Effector CD8-positive, alpha-beta T cell (primary cell): ENCODE results near the gene SLC27A5.
"Not testable (repeated sequence)": the region's sequence is repeated elsewhere in the genome, so short reads cannot be mapped to it uniquely, and the experiment has no call there.

Source experiments
- DNase-seq: peaks from one replicate; lab custom pipeline; 2025; lab: John Stamatoyannopoulos, UW

The SLC27A5 gene

DNA sequence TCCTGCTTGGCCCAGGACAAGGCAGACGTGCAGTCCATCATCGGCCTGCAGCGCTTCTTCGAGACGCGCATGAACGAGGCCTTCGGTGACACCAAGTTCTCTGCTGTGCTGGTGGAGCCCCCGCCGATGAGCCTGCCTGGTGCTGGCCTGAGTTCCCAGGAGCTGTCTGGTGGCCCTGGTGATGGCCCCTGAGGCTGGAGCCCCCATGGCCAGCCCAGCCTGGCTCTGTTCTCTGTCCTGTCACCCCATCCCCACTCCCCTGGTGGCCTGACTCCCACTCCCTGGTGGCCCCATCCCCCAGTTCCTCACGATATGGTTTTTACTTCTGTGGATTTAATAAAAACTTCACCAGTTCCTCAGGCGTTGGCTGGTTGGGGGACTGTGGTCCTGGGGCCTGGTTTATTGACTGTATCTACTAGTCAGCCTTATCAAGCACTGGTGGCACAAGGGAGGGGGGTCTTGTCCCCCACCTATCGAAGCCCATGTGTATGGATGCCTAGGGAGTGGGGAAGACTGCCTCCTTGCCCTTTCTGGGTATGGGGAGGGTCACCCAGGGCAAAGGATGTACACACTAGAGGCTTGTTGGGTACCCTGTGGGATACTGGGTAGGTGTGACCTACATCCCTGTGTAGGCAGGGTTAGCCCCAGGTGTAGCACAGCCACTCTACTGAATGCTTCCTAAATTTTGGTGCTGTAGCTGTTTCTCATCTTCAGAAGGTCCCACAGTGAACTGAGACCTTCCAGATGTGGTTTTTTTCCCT lies 38.8 kb upstream of the SLC27A5 start:
- no peak for DNase-seq

DNA sequence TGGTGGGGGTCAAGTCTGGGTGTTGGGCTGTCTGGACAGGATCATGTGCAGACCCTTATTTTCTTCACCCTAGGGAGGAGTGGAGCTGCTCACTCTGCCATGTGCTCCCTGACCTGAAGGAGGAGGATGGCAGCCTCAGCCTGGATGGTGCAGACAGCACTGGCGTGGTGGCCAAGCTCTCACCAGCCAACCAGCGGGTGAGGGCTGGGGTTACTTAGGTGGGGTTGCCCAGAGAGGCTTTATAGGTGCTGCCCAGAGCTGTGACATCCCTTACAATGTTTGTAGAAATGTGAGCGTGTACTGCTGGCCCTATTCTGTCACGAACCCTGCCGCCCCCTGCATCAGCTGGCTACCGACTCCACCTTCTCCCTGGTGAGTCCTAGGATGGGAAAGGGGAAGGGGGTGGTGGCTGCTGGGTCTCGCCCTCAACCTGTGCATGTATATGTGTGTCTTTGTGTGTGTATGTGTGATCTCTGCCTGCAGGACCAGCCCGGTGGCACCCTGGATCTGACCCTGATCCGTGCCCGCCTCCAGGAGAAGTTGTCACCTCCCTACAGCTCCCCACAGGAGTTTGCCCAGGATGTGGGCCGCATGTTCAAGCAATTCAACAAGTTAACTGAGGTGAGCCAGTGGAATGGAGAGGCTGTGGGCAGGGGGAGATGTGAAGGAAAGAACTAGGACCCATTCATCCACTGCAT lies 38.0 kb upstream of the SLC27A5 start:
- no peak for DNase-seq

DNA sequence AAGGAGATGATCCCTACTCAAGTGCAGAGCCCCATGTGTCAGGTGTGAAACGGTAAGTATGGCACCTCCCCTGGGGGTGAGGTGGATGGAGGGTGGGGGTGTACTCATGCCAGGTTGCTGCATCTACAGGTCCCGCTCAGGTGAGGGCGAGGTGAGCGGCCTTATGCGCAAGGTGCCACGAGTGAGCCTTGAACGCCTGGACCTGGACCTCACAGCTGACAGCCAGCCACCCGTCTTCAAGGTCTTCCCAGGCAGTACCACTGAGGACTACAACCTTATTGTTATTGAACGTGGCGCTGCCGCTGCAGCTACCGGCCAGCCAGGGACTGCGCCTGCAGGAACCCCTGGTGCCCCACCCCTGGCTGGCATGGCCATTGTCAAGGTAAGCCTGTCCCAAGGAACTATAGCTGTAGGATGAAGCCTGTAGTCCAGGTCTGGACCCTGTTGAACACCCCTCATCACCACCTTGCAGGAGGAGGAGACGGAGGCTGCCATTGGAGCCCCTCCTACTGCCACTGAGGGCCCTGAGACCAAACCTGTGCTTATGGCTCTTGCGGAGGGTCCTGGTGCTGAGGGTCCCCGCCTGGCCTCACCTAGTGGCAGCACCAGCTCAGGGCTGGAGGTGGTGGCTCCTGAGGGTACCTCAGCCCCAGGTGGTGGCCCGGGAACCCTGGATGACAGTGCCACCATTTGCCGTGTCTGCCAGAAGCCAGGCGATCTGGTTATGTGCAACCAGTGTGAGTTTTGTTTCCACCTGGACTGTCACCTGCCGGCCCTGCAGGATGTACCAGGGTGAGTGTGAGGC lies 37.3 kb upstream of the SLC27A5 start:
- DNase-seq, result no peak

DNA sequence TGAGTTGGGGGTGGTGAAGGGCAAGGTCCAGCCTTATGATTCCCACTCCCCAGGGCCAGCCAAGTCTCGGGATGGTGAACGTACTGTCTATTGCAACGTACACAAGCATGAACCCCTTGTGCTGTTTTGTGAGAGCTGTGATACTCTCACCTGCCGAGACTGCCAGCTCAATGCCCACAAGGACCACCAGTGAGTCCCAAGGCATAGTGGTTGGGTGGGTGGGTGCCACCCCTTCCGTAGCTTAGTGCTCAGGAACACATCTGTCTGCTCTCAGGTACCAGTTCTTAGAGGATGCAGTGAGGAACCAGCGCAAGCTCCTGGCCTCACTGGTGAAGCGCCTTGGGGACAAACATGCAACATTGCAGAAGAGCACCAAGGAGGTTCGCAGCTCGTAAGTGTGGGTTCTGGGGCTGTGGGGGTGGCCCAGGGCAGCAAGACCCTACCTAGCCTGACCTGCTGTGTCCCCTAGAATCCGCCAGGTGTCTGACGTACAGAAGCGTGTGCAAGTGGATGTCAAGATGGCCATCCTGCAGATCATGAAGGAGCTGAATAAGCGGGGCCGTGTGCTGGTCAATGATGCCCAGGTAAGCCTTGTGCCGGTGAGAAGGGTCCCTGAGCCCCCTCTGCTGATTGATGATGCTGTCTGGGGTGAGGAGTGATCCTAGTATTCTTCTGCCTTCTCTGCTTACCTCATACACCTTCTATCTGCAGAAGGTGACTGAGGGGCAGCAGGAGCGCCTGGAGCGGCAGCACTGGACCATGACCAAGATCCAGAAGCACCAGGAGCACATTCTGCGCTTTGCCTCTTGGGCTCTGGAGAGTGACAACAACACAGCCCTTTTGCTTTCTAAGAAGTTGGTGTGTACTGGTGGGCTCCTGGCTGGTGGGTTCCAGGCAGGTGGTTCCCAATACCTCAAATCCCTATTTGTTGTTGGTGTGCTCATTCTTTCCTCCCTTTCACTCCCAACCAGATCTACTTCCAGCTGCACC lies 35.8 kb upstream of the SLC27A5 start:
- DNase-seq, result no peak

DNA sequence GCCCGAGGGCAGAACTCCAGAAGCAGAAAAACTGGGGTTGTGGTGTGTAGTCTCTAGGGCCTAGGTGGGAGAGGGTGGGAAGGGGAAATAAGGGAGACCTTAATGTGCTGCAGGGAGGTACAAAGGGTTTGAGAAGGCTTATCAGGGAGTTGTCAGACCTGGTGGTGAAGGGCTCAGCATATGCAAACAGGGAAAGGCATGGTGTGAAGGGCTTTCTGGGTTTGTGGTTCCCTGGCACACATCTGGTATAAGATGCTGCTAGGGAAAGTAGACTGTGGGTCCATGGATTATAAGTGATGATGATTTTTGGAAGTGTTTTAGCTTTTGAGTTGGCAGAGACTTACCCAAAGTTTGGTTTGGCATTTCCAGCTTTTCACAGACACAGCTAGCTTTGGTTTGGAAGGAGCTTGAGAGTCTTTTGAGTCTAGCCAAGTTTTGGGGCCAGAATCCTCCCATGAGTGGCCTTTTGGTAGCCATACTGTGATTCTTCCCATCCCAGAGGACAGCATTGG lies 34.3 kb upstream of the SLC27A5 start:
- no peak for DNase-seq

DNA sequence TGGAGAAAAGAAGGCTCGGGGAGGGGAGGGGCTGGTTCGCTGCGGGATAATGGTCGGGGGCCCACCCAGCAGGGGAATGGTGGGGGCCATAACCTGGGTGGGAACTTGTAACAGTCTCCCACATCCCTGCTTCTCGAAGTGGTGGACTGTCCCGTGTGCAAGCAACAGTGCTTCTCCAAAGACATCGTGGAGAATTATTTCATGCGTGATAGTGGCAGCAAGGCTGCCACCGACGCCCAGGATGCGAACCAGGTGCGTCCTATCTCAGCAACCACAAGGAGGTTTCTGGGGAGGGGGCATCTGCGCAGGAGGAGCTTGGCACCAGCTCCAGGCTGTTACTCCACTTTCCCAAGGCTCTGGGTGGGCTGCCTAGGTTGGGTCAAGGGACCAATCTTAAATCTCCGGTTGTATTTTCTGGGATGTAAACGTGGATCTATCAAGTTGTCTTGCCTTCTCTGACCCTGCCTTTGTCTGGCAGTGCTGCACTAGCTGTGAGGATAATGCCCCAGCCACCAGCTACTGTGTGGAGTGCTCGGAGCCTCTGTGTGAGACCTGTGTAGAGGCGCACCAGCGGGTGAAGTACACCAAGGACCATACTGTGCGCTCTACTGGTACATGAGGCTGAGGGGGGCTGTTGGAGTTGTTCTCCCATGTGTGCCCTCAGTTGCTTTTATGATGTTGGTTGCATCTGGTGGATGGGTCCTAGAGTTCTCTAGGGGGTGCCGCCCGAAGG lies 33.7 kb upstream of the SLC27A5 start:
- DNase-seq, result no peak

DNA sequence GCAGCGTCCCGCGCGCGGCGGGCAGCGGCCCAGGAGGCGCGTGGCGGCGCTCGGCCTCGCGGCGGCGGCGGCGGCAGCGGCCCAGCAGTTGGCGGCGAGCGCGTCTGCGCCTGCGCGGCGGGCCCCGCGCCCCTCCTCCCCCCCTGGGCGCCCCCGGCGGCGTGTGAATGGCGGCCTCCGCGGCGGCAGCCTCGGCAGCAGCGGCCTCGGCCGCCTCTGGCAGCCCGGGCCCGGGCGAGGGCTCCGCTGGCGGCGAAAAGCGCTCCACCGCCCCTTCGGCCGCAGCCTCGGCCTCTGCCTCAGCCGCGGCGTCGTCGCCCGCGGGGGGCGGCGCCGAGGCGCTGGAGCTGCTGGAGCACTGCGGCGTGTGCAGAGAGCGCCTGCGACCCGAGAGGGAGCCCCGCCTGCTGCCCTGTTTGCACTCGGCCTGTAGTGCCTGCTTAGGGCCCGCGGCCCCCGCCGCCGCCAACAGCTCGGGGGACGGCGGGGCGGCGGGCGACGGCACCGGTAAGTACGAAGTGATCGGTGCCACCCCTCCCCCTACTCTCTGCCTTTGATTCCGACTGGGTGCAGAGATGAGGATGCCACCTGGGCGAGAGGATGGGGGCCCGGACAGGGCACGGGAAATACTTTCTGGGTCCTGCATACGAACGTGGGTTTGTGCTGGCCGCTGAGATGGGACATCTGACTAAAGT lies 32.9 kb upstream of the SLC27A5 start:
- DNase-seq, result no peak

DNA sequence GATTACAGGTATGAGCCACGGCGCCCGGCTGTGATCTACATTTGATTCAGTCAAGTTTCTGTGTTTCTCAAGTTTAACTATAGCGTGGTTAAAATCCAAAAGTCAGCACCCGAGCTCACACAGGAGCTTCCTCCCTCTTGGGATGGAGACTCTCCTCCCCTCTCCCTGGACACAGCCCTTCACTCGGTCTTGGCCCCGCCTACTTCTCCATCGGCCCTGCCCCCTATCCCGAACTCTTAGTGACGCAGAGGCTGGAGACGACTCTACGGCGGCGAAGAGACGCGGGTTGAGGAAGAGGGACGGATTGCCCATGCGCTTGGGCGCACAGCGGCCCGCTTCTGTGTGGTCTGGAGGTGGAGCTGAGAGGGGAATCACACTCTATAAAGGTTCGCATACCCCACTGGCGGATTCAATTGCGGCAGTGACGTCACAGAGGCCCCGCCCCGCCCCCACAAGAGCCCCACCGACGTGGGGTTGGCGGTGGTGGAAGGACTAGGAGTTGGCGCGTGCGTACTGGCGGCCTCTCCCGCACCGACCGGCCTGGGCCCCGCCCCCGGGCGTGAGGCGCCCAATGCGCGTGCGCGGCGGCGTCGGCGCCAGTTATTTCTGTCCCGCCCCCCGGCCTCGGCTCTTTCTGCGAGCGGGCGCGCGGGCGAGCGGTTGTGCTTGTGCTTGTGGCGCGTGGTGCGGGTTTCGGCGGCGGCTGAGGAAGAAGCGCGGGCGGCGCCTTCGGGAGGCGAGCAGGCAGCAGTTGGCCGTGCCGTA lies 32.2 kb upstream of the SLC27A5 start, which contains the start of gene TRIM28:
TSS of gene TRIM28 (plus strand) at position 239 of the 765 bp plus-strand sequence. CDS start 694 bp downstream, outside the sequence.
- DNase-seq, result no peak

DNA sequence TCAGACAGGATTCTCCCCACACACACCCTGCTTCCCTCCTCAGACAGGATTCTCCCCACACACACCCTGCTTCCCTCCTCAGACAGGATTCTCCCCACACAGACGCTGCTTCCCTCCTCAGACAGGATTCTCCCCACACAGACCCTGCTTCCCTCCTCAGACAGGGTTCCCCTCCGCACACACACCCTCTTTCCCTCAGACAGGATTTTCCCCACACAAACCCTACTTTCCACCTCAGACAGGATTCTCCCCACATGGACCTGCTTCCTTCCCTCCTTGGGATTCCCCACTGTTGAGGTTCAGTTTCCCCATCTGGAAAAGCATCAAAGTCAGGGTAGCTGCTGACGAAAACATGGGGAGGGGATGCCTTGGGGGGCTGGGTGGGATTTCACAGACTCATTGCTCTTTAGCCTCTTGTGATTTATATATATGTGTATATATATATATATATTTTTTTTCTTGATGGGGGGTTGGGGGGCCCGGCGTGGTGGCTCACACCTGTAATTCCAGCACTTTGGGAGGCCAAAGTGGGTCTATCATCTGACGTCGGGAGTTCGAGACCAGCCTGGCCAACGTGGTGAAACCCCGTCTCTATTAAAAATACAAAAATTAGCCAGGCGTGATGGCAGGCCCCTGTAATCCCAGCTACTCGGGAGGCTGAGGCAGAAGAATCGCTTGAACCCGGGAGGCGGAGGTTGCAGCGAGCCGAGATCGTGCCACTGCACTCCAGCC lies 31.0 kb upstream of the SLC27A5 start:
- DNase-seq, result not testable (repeated sequence)

DNA sequence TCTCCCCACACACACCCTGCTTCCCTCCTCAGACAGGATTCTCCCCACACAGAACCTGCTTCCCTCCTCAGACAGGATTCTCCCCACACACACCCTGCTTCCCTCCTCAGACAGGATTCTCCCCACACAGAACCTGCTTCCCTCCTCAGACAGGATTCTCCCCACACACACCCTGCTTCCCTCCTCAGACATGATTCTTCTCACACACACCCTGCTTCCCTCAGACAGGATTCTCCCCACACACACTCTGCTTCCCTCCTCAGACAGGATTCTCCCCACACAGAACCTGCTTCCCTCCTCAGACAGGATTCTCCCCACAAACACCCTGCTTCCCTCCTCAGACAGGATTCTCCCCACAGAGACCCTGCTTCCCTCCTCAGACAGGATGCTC lies 27.4 kb upstream of the SLC27A5 start:
- DNase-seq, result not testable (repeated sequence)

DNA sequence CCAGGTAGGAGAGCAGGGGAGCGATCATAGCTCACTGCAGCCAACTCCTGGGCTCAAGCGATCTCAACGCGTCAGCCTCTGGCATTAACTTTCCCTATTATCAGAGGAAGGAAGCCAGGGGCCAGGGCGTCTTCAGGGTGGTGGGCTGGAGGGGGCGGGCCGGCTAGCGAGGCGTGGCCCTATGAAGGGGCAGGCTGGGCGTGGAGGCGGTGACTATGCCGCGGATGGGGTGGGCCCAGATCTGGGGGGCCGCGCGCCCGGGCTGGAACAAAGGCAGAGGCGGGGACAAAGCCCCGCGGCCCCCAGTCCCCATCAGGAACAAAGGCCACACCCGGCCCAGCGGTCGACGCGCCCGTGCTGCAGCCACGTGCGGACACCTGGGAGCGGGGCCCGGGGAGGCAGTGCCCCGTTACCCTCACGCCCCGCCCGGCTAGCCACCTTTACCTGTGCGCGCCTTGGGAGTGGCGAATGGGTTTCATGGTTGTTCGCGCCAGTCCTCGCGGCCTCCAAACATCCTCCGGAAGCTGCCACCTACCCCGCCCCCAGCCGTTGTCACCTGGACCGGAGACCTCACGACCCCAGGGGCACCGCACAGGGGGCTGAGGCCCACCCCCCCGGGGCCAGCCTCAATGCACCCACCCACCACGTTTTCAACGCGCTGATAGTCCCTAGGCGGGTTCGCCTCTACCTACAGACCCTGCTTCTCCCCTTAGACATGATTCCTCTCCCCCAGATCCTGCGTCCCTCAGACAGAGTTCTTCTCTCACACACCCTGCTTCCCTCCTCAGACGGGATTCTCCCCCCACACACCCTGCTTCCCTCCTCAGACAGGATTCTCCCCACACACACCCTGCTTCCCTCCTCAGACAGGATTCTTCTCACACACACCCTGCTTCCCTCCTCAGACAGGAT lies 26.7 kb upstream of the SLC27A5 start:
- DNase-seq, result peak; percentile 32

DNA sequence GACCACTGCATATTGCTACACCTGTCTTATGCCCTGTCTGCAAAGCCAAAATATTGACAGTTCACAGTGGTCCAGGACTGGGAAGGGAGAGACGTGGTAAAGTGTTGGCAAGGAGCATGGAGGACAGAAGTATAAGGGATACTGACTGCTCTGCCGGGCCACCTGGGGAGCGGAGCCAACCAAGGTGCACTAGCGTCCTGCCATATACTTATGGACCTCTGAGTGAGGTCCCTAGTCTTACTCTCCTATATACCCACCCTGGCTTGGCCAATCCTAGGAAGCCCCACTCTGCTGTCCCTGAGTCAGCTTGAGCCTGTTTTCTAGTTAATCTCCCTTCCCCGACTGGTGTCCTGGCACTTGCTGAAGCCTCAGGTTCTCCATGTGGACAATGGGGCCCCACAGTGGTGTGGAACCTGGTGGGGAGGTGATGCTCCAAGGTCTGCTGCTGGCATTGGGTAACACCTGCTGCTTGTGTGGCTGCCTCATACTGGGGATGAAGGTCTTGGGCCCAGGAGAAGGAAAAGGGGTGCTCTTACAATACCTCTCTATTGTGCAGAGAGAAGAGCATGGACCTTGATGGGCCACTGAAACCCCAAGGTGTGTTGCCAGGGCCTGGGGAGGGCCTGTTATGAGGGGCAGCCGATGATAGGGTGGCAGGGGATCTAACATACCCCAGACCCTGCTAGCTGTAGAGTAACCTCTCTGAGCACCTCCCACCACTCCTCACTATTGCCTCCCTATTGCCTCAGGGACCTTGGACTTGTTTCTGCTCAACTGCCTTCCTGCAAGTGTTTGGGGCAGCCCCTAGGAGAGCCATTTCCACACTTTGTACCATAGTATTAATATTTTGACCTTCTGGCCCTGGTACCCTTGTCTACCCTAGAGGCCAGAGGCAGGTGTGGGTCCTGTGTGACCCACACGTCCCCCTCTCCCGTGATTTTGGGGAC lies 25.3 kb upstream of the SLC27A5 start:
- no peak for DNase-seq

DNA sequence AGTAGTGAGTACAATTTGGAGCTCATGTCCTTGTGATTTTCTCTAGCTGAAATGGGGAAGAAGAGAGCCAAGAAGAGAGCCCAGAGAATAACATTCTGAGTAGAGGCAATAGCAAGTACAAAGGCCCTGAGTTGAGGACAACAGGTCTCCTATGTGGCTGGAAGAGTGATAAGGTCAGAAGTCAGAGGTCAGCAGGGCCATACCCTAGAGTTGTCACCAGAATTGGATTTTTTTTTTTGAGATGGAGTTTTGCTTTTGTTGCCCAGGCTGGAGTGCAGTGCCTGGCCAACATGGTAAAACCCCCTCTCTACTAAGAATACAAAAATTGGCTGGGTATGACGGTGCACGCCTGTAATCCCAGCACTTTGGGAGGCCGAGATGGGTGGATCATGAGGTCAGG lies 24.1 kb upstream of the SLC27A5 start:
- DNase-seq, result no peak

DNA sequence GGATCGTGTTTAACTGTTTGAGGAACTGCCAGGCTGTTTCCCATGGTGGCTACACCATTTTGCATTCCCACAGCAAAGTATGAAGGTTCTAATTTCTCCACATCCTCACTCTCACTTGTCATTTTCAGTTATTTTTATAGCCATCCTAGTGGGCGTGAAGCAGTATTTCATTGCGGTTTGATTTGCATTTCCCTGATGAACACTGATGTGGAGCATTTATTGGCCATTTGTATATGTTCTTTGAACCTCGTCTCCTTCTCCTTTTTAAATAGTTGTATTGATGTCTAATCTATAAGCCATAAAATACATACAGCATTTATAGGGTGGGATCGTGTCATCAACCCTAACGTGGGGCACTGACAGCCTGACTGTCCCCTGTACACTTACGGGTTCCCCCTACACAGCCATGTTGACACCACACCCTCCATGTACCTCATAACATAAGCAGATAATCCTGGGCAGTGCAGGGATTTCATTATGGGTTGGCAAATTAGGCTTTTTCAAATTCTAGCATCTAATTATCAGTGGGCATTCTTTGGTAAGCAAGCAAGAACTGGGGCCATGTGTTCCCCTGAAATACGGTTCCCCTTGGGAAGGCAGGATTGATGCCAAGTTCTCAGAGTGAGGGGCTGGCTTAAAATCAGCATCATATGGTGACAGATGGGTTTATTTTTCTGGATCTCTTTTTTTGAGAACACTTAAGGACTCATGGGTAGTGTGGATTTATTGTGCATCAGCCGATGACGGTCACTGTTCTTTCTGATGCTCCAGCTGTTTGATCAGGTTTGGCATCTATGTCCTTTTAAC lies 19.4 kb upstream of the SLC27A5 start:
- DNase-seq, result no peak

DNA sequence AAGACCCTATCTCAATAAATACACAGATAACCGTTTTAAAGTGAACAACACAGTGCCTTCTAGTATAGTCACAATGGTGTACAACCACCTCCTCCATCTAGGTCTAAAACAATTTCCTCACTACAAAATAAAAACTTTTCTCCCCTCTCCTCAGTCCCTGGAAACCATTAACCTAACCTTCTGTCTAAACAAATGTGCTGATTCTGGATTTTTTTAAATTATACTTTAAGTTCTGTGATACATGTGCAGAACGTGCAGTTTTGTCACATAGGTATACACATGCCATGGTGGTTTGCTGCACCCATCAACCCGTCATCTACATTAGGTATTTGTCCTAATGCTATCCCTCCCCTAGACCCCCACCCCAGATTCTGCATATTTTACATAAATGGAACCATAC lies 17.6 kb upstream of the SLC27A5 start:
- no peak for DNase-seq
